ENCODE data around the gene BRSK1. TPM values are rescaled to one million over a fixed set of nuclear protein-coding genes. Genes with fewer than 3 reads are reported as not detected.
A peak's percentile ranks its signal among the peaks of the same experiment; 100 is the strongest.

BRSK1 gene
- total RNA-seq, 1 donor: 5.2 TPM

GRCh38 chr19:55341595-55342531 is 58.1 kb downstream of the BRSK1 start:
- DNase-seq (ENCODE audit: low read depth): no peak
- H3K4me3 ChIP-seq (ENCODE audit: low read depth, low read length): peak overlapping the region; percentile 46
- no peak for TF ChIP-seq CTCF (IDR thresholded peaks at IDR 0.05; ENCODE audit: insufficient read depth, low read length)

GRCh38 chr19:55344444-55344843 is 60.6 kb downstream of the BRSK1 start:
- TF ChIP-seq CTCF (IDR thresholded peaks at IDR 0.05; ENCODE audit: insufficient read depth, low read length): no peak
- no peak for DNase-seq (ENCODE audit: low read depth)
- no peak overlapping the region for H3K4me3 ChIP-seq (ENCODE audit: low read depth, low read length)

GRCh38 chr19:55345101-55345817 is 61.5 kb downstream of the BRSK1 start:
- H3K4me3 ChIP-seq (ENCODE audit: low read depth, low read length): no peak overlapping the region
- no peak for DNase-seq (ENCODE audit: low read depth)
- no peak for TF ChIP-seq CTCF (IDR thresholded peaks at IDR 0.05; ENCODE audit: insufficient read depth, low read length)

DNA sequence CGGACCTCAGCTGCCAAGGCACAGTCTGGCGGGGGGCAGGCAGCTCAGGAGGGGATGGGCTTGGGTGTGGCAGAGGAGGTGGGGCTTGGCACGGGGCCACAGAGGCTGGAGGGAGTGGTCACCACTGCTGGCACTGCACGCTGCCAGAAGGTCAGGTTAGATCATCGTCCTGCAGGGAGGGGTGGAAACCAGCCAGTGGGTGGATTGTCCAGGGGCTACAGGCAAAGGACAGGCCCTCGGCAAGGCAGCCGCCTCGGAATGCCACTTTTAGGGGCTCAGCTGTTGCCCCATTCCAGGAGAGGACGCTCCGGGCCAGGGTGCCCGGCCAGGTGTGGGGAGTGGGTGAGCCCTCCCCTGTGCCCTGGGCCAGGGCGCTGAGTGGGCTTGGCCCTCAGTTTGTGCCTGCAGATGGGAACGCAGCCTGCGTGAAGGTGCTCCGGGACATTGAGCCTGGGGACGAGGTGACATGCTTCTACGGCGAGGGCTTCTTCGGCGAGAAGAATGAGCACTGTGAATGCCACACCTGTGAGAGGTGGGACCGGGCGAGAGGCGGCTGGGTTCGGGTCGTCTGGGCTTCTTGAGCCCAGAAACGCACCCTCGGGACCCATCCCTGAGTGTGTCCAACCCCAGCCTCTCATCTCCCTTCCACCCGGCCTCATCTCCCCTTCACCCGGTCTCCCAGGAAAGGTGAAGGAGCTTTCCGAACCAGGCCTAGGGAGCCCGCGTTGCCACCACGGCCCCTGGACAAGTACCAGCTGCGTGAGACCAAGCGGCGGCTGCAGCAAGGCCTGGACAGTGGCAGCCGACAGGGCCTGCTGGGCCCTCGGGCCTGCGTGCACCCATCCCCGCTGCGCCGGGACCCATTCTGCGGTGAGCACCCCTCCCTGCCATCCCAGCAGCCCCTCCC is 62.3 kb downstream of the BRSK1 start:
- peak; percentile 78 for DNase-seq (ENCODE audit: low read depth)

GRCh38 chr19:55346725-55347441 is 63.1 kb downstream of the BRSK1 start:
- H3K4me3 ChIP-seq (ENCODE audit: low read depth, low read length): no peak overlapping the region
- DNase-seq (ENCODE audit: low read depth): peak; percentile 47
- TF ChIP-seq CTCF (IDR thresholded peaks at IDR 0.05; ENCODE audit: insufficient read depth, low read length): no peak

More for the DNA sequence above, 62.3 kb downstream of the BRSK1 start:
- TF ChIP-seq CTCF (IDR thresholded peaks at IDR 0.05; ENCODE audit: insufficient read depth, low read length): no peak
- H3K4me3 ChIP-seq (ENCODE audit: low read depth, low read length): no peak overlapping the region
